CD14-positive monocyte (primary cell): Measurements from ENCODE around the gene LARP1. TPM values are rescaled to one million over a fixed set of nuclear protein-coding genes. Genes with fewer than 3 reads are reported as not detected.

Source experiments
- DNase-seq, 3 donors: peaks; one replicate each; pipeline ENCODE4 v3.0.0-alpha.2; 2011 to 2022
- H2AFZ ChIP-seq: 2 replicates; pipeline ENCODE4 v1.6.0; 2012; ENCODE audit warnings: mild to moderate bottlenecking, low read depth, low read length, inconsistent platforms; ENCODE audit not compliant: insufficient read depth, poor library complexity, severe bottlenecking
- H3K27ac ChIP-seq, 2 donors: 1 replicate in 1 of 2; 2 replicates in 1 of 2; pipeline ENCODE4 v1.5.1; 2012 to 2013; ENCODE audit warnings: low read length in 2 of 2, control low read depth in 1 of 2, inconsistent platforms in 1 of 2, low read depth in 1 of 2, mild to moderate bottlenecking in 1 of 2
- H3K27me3 ChIP-seq, 2 donors: one replicate each; pipeline versions ENCODE4 v1.6.0 to v1.6.1; 2011 to 2013; ENCODE audit warnings: low read length in 2 of 2; ENCODE audit not compliant: control insufficient read depth in 2 of 2, insufficient read depth in 2 of 2
- H3K36me3 ChIP-seq, 2 donors: replicated peaks in 1 of 2; 1 replicate in 1 of 2; 2 replicates in 1 of 2; pipeline versions ENCODE4 v1.5.1 to v1.6.1; 2012 to 2013; ENCODE audit warnings: low read length in 2 of 2, control low read depth in 1 of 2, inconsistent platforms in 1 of 2, mild to moderate bottlenecking in 1 of 2; ENCODE audit not compliant: insufficient read depth in 2 of 2, control insufficient read depth in 1 of 2
- H3K4me1 ChIP-seq, 2 donors: 1 replicate in 1 of 2; 2 replicates in 1 of 2; pipeline versions ENCODE4 v1.5.1 to v1.6.1; 2012 to 2013; ENCODE audit warnings: low read length in 2 of 2, control low read depth in 1 of 2, inconsistent platforms in 1 of 2, mild to moderate bottlenecking in 1 of 2, moderate library complexity in 1 of 2; ENCODE audit not compliant: insufficient read depth in 2 of 2, control insufficient read depth in 1 of 2
- H3K4me2 ChIP-seq: replicated peaks from 2 replicates; pipeline ENCODE3; 2012; ENCODE audit warnings: low read length, moderate library complexity, mild to moderate bottlenecking; ENCODE audit not compliant: poor library complexity, severe bottlenecking; ENCODE audit errors: extremely low read depth
- H3K4me3 ChIP-seq, 3 experiments: fragments of 200-600 bp in 1 of 3; sonication (generic) in 1 of 3; replicated peaks in 1 of 3; 1 replicate in 2 of 3; 2 replicates in 1 of 3; pipeline ENCODE4 v1.5.1; 2011 to 2013; ENCODE audit warnings: low read length in 3 of 3, mild to moderate bottlenecking in 3 of 3, control low read depth in 2 of 3, low read depth in 2 of 3, inconsistent platforms in 1 of 3, moderate library complexity in 1 of 3
- H3K79me2 ChIP-seq: 2 replicates; pipeline ENCODE4 v1.6.0; 2012; ENCODE audit warnings: mild to moderate bottlenecking, control low read depth, inconsistent platforms, low read length, moderate library complexity; ENCODE audit not compliant: insufficient read depth
- H3K9ac ChIP-seq: 2 replicates; pipeline ENCODE4 v1.6.0; 2017; ENCODE audit warnings: low read length, mild to moderate bottlenecking; ENCODE audit not compliant: insufficient read depth, poor library complexity, severe bottlenecking
- H3K9me3 ChIP-seq, 2 donors: replicated peaks in 1 of 2; 1 replicate in 1 of 2; 2 replicates in 1 of 2; pipeline versions ENCODE4 v1.5.1 to v1.6.1; 2012 to 2013; ENCODE audit warnings: low read length in 2 of 2, control low read depth in 1 of 2; ENCODE audit not compliant: control insufficient read depth in 1 of 2, insufficient read depth in 1 of 2
- H4K20me1 ChIP-seq: 2 replicates; pipeline ENCODE4 v1.6.0; 2012; ENCODE audit warnings: mild to moderate bottlenecking, low read length, control low read depth, moderate library complexity; ENCODE audit not compliant: insufficient read depth
- H3K27ac Mint-ChIP-seq, 7 donors: one replicate each; pipeline ENCODE4 v1.8.0; 2020; ENCODE audit warnings: mild to moderate bottlenecking in 7 of 7, mixed read lengths in 7 of 7, moderate library complexity in 6 of 7, inconsistent platforms in 2 of 7
- H3K27me3 Mint-ChIP-seq, 3 donors: one replicate each; pipeline ENCODE4 v1.8.0; 2021 to 2022; ENCODE audit warnings: low read depth in 3 of 3, mild to moderate bottlenecking in 3 of 3, mixed read lengths in 3 of 3, moderate library complexity in 3 of 3, inconsistent platforms in 1 of 3
- H3K36me3 Mint-ChIP-seq, 2 donors: one replicate each; pipeline ENCODE4 v1.8.0; 2020; ENCODE audit warnings: mixed read lengths in 2 of 2, inconsistent platforms in 1 of 2, mild to moderate bottlenecking in 1 of 2
- H3K4me1 Mint-ChIP-seq: one replicate; pipeline ENCODE4 v1.8.0; 2020; ENCODE audit warnings: mild to moderate bottlenecking, mixed read lengths
- H3K4me3 Mint-ChIP-seq, 2 donors: one replicate each; pipeline ENCODE4 v1.8.0; 2020; ENCODE audit warnings: mild to moderate bottlenecking in 2 of 2, mixed read lengths in 2 of 2, moderate library complexity in 1 of 2
- H3K9me3 Mint-ChIP-seq, 7 donors: one replicate each; pipeline ENCODE4 v1.8.0; 2020 to 2022; ENCODE audit warnings: mixed read lengths in 7 of 7, mild to moderate bottlenecking in 6 of 7, moderate library complexity in 6 of 7, inconsistent platforms in 2 of 7
- CTCF ChIP-seq: fragments of 200-600 bp; IDR thresholded peaks from one replicate; pipeline ENCODE4 v1.8.0; 2022; ENCODE audit warnings: antibody characterized with exemption, mild to moderate bottlenecking
- WGBS: methylation state at CpG from one replicate; pipeline ENCODE4 v1.1.5; 2013; ENCODE audit warnings: missing lambda C conversion rate; ENCODE audit not compliant: insufficient coverage; 5-methylcytosine and 5-hydroxymethylcytosine counted together
- intact Hi-C, 2 donors: fragments of 100-400 bp; cut with micrococcal nuclease; formaldehyde crosslinking; loops; one replicate each; pipeline versions ENCODE4 v1.15.0 to v1.15.1; 2023
- polyA plus RNA-seq, 3 donors: library from polyadenylated mRNA; depleted of rRNA in 1 of 3; unstranded in 2 of 3; stranded (reverse) in 1 of 3; fragments of 300-500 nt in 2 of 3; fragments of >200 nt in 1 of 3; fragmentation: Illumina TruSeq in 2 of 3; gene quantifications; 1 replicate in 2 of 3; 2 replicates in 1 of 3; pipeline ENCODE4 v1.2.3, GENCODE V29; 2012 to 2021

Gene LARP1
- polyA plus RNA-seq, 3 donors: 4.7 to 55.0 (median 5.8) TPM

GRCh38 chr5:154857530-154858296, 102.5 kb downstream of the LARP1 start:
- H3K79me2 ChIP-seq: peaks cover 42% of the 10 kb centered on the region
- intact Hi-C loops: loop anchor here (2.0 to 10.0 kb wide), 6 partner anchors 80 to 410 kb away; partner anchors contain the start of genes GEMIN5 (in 1 of the 2), MRPL22 (in 1 of the 2) and SAP30L (in 1 of the 2)
- Mint-ChIP-seq H3K9me3 (peaks cover 0 to 2% (median 0%) of the 10 kb centered on the region in 7 donors), H3K27me3 (peaks cover 0 to 5% (median 2%) of the 10 kb centered on the region in 3 donors), H3K27ac (peak overlapping the region; percentile 93 to 99 (median 99)), H3K4me1 (peaks cover 46% of the 10 kb centered on the region), H3K4me3 (peak overlapping the region; percentile 77 to 96), H3K36me3 (peaks cover 2 to 3% of the 10 kb centered on the region in 2 donors)
- H2AFZ ChIP-seq: peak overlapping the region; percentile 90
- peak overlapping the region; percentile 87 for H3K4me2 ChIP-seq
- WGBS: under 1% methylated on average over 35 of the region's 59 CpGs
- peaks cover 37 to 57% of the 10 kb centered on the region in 2 donors for H3K4me1 ChIP-seq
- H4K20me1 ChIP-seq: peaks cover 28% of the 10 kb centered on the region
- DNase-seq: peak; percentile 89 to 91 (median 91)
- no peak for TF ChIP-seq CTCF
- H3K36me3 ChIP-seq: no peaks in the 10 kb centered on the region
- peak overlapping the region; percentile 87 to 96 (median 89) for H3K4me3 ChIP-seq
- H3K27ac ChIP-seq: peak overlapping the region; percentile 96 to 98
- peak overlapping the region; percentile 90 for H3K9ac ChIP-seq
- no peaks in the 10 kb centered on the region for H3K27me3 ChIP-seq
- H3K9me3 ChIP-seq: no peaks in the 10 kb centered on the region

GRCh38 chr5:154858297-154858971, 103.3 kb downstream of the LARP1 start, which contains the start of gene CNOT8:
TSS of gene CNOT8 (plus strand) at chr5:154858627. CDS start at chr5:154863279, 4,652 bp downstream.
- Mint-ChIP-seq H3K9me3 (peaks cover 0 to 2% (median 0%) of the 10 kb centered on the region in 7 donors), H3K27ac (peak within 1 kb of the TSS; percentile 93 to 99 (median 99)), H3K4me1 (peaks cover 53% of the 10 kb centered on the region), H3K27me3 (peaks cover 0 to 5% (median 2%) of the 10 kb centered on the region in 3 donors), H3K36me3 (peaks cover 2 to 7% of the 10 kb centered on the region in 2 donors), H3K4me3 (peak within 1 kb of the TSS; percentile 77 to 96)
- H3K27ac ChIP-seq: peak within 1 kb of the TSS; percentile 96 to 98
- peaks cover 49% of the 10 kb centered on the region for H3K79me2 ChIP-seq
- H3K36me3 ChIP-seq: peaks cover 2 to 5% of the 10 kb centered on the region in 2 donors
- H3K9ac ChIP-seq: peak within 1 kb of the TSS; percentile 90
- intact Hi-C loops: loop anchor here (2.0 to 10.0 kb wide), 6 partner anchors 79 to 411 kb away; partner anchors contain the start of genes GEMIN5 (in 1 of the 2), MRPL22 (in 1 of the 2) and SAP30L (in 1 of the 2)
- peak; percentile 90 to 94 (median 93) for DNase-seq
- H2AFZ ChIP-seq: peak within 1 kb of the TSS; percentile 90
- under 1% methylated on average over 56 of the region's 65 CpGs for WGBS
- H4K20me1 ChIP-seq: peaks cover 36% of the 10 kb centered on the region
- H3K4me3 ChIP-seq: peak within 1 kb of the TSS; percentile 87 to 96 (median 89)
- no peaks in the 10 kb centered on the region for H3K9me3 ChIP-seq
- no peak for TF ChIP-seq CTCF
- no peaks in the 10 kb centered on the region for H3K27me3 ChIP-seq
- H3K4me2 ChIP-seq: peak within 1 kb of the TSS; percentile 87
- peaks cover 42 to 64% of the 10 kb centered on the region in 2 donors for H3K4me1 ChIP-seq
